Measurements from ENCODE around the gene PHLDB2. TPM values are rescaled to one million over a fixed set of nuclear protein-coding genes. Genes with fewer than 3 reads are reported as not detected.

Gene PHLDB2
- total and polyA plus RNA-seq, 12 donors = 6.2 to 39.6 (median 13.9) TPM

GRCh38 chr3:111882799-111883198 is 23.7 kb downstream of the PHLDB2 start:
- no peak for DNase-seq
- no peaks in the 10 kb centered on the region for H3K9me3 ChIP-seq (replicated peaks in 1 of 3)
- intact Hi-C loops (cut with DNase I) = no loop called here
- H3K4me1 ChIP-seq (replicated peaks in 1 of 2) = no peaks in the 10 kb centered on the region
- no peaks in the 10 kb centered on the region for H3K27me3 ChIP-seq
- TF ChIP-seq, protein P1, sequence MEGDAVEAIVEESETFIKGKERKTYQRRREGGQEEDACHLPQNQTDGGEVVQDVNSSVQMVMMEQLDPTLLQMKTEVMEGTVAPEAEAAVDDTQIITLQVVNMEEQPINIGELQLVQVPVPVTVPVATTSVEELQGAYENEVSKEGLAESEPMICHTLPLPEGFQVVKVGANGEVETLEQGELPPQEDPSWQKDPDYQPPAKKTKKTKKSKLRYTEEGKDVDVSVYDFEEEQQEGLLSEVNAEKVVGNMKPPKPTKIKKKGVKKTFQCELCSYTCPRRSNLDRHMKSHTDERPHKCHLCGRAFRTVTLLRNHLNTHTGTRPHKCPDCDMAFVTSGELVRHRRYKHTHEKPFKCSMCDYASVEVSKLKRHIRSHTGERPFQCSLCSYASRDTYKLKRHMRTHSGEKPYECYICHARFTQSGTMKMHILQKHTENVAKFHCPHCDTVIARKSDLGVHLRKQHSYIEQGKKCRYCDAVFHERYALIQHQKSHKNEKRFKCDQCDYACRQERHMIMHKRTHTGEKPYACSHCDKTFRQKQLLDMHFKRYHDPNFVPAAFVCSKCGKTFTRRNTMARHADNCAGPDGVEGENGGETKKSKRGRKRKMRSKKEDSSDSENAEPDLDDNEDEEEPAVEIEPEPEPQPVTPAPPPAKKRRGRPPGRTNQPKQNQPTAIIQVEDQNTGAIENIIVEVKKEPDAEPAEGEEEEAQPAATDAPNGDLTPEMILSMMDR (IDR thresholded peaks at IDR 0.05) = no peak
- TF ChIP-seq POLR2A (IDR thresholded peaks at IDR 0.05) = no peak
- no peak overlapping the region for H3K27ac ChIP-seq
- H3K36me3 ChIP-seq (replicated peaks in 1 of 2) = no peaks in the 10 kb centered on the region
- no peak overlapping the region for H3K4me3 ChIP-seq

- no peaks in the 10 kb centered on the region for H3K27me3 ChIP-seq
- TF ChIP-seq POLR2A (IDR thresholded peaks at IDR 0.05) = no peak
- TF ChIP-seq, protein P1 (IDR thresholded peaks at IDR 0.05) = no peak
- 62 to 77% (median 67%) methylated on average over 6 to 11 of the region's 11 CpGs for WGBS, 4 donors
- intact Hi-C loops (cut with DNase I) = no loop called here
- peak in 6 of 7 donors; percentile 16 to 59 (median 41) for DNase-seq
- no peaks in the 10 kb centered on the region for H3K4me1 ChIP-seq (replicated peaks in 1 of 2)
- no peak overlapping the region for H3K4me3 ChIP-seq
- H3K36me3 ChIP-seq (replicated peaks in 1 of 2) = no peaks in the 10 kb centered on the region
- no peaks in the 10 kb centered on the region for H3K9me3 ChIP-seq (replicated peaks in 1 of 3)
- no peak overlapping the region for H3K27ac ChIP-seq
Measured at GRCh38 chr3:111884411-111885018, 25.4 kb downstream of the PHLDB2 start.

GRCh38 chr3:111885578-111885977 is 26.5 kb downstream of the PHLDB2 start:
- no peaks in the 10 kb centered on the region for H3K27me3 ChIP-seq
- H3K27ac ChIP-seq = no peak overlapping the region
- no peak overlapping the region for H3K4me3 ChIP-seq
- 94 to 96% (median 95%) methylated on average over 2 of the region's 2 CpGs for WGBS, 4 donors
- no peaks in the 10 kb centered on the region for H3K9me3 ChIP-seq (replicated peaks in 1 of 3)
- DNase-seq = no peak
- no peaks in the 10 kb centered on the region for H3K36me3 ChIP-seq (replicated peaks in 1 of 2)
- H3K4me1 ChIP-seq (replicated peaks in 1 of 2) = no peaks in the 10 kb centered on the region
- TF ChIP-seq POLR2A (IDR thresholded peaks at IDR 0.05) = no peak
- TF ChIP-seq, protein P1 (IDR thresholded peaks at IDR 0.05) = no peak
- intact Hi-C loops (cut with DNase I) = no loop called here

DNA sequence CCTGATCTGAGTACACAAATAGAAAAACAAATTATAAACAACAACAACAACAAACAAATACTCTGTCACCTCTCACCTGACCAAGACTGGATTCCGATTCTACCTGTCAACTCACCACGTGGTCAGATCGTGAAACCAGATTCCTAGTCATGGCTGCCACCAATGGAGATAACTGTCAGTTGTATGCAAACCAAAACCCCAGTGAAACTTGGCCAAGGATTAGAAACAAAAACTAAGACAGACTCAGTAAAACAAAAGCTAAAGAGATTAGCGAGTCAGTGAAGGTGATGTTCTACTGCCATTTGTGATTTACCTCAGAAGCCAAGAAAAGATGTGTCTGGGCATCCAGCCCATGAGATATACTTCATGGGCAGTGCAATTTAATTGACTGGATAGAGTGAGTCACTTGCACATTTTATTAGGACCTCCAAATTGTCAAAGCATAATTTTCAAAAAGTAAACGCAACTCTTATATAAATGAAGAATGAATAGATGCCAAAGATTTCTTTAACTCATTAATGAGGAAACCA is 31.1 kb downstream of the PHLDB2 start:
- peak in 1 of 7 donors; percentile 27 for DNase-seq
- intact Hi-C loops (cut with DNase I) = no loop called here
- Histone ChIP-seq H3K36me3 (replicated peaks in 1 of 2) (no peaks in the 10 kb centered on the region), H3K27ac (no peak overlapping the region), H3K9me3 (replicated peaks in 1 of 3) (no peaks in the 10 kb centered on the region), H3K4me1 (replicated peaks in 1 of 2) (no peaks in the 10 kb centered on the region), H3K4me3 (no peak overlapping the region), H3K27me3 (no peaks in the 10 kb centered on the region)
- TF ChIP-seq POLR2A (IDR thresholded peaks at IDR 0.05) = no peak
- TF ChIP-seq, protein P1 (IDR thresholded peaks at IDR 0.05) = no peak
- 69 to 79% (median 74%) methylated on average over 5 of the region's 5 CpGs for WGBS, 4 donors
